Parathyroid adenoma (tissue), 2 donors: Measurements from ENCODE around the gene FAM110A.

ENCODE experiments used
- H2AFZ ChIP-seq: fragments of 300-600 bp; sonication (generic); one replicate; pipeline ENCODE4 v1.7.0; 2017; ENCODE audit warnings: antibody characterized with exemption, mild to moderate bottlenecking
- H3K27ac ChIP-seq: fragments of 300-600 bp; sonication (generic); one replicate; pipeline ENCODE4 v1.7.0; 2017
- H3K27me3 ChIP-seq: fragments of 300-600 bp; sonication (generic); one replicate; pipeline ENCODE4 v1.7.0; 2017; ENCODE audit warnings: low read length; ENCODE audit not compliant: control insufficient read depth, insufficient read depth
- H3K36me3 ChIP-seq: fragments of 300-600 bp; sonication (generic); one replicate; pipeline ENCODE4 v1.7.0; 2017; ENCODE audit warnings: low read length; ENCODE audit not compliant: control insufficient read depth, insufficient read depth
- H3K4me1 ChIP-seq: fragments of 300-600 bp; sonication (generic); one replicate; pipeline ENCODE4 v1.7.0; 2017; ENCODE audit warnings: control low read depth
- H3K4me2 ChIP-seq: fragments of 300-600 bp; sonication (generic); one replicate; pipeline ENCODE4 v1.7.0; 2017; ENCODE audit warnings: low read length
- H3K4me3 ChIP-seq: fragments of 300-600 bp; sonication (generic); one replicate; pipeline ENCODE4 v1.7.0; 2017; ENCODE audit warnings: low read depth, low read length
- H3K79me2 ChIP-seq: fragments of 300-600 bp; sonication (generic); one replicate; pipeline ENCODE4 v1.7.0; 2017; ENCODE audit warnings: control low read depth
- H3K9ac ChIP-seq: fragments of 300-600 bp; sonication (generic); one replicate; pipeline ENCODE4 v1.7.0; 2017; ENCODE audit warnings: mild to moderate bottlenecking
- H3K9me3 ChIP-seq: fragments of 300-600 bp; sonication (generic); one replicate; pipeline ENCODE4 v1.7.0; 2017; ENCODE audit warnings: low read length; ENCODE audit not compliant: control insufficient read depth
- TF ChIP-seq, protein P1 (sequence below): fragments of 300-600 bp; sonication (generic); IDR thresholded peaks from one replicate; pipeline ENCODE4 v1.7.0; 2017; ENCODE audit warnings: antibody characterized with exemption, mild to moderate bottlenecking
- donor health status: primary hyperparathyroidism.

Gene FAM110A

DNA sequence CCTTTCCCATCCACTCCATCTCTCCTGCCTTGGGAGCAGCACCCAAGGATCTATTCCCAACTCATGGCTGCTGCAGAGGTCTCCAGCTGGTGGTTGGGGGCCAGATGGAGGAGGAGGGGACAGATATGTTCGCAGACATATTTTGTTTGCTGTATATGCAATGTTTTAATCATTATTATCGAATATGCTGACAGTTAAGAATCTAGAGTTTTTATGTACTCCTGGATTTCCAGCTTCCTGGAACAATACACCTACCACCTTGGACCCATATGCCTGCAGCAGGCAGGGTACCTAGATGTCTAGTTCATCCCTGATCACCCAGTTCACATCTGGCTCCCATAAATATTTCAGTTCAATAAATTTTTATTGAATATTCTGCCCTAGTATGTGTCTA lies 9.0 kb downstream of the FAM110A start:
- Histone ChIP-seq H3K27me3 (no peaks in the 10 kb centered on the region), H2AFZ (peak overlapping the region; percentile 78), H3K4me2 (peak overlapping the region; percentile 78), H3K9me3 (no peaks in the 10 kb centered on the region), H3K36me3 (no peaks in the 10 kb centered on the region), H3K79me2 (peaks cover 15% of the 10 kb centered on the region), H3K9ac (no peak overlapping the region), H3K4me3 (peak overlapping the region; percentile 58), H3K4me1 (peaks cover 23% of the 10 kb centered on the region), H3K27ac (peak overlapping the region; percentile 72)
- TF ChIP-seq, protein P1, sequence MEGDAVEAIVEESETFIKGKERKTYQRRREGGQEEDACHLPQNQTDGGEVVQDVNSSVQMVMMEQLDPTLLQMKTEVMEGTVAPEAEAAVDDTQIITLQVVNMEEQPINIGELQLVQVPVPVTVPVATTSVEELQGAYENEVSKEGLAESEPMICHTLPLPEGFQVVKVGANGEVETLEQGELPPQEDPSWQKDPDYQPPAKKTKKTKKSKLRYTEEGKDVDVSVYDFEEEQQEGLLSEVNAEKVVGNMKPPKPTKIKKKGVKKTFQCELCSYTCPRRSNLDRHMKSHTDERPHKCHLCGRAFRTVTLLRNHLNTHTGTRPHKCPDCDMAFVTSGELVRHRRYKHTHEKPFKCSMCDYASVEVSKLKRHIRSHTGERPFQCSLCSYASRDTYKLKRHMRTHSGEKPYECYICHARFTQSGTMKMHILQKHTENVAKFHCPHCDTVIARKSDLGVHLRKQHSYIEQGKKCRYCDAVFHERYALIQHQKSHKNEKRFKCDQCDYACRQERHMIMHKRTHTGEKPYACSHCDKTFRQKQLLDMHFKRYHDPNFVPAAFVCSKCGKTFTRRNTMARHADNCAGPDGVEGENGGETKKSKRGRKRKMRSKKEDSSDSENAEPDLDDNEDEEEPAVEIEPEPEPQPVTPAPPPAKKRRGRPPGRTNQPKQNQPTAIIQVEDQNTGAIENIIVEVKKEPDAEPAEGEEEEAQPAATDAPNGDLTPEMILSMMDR = no peak

DNA sequence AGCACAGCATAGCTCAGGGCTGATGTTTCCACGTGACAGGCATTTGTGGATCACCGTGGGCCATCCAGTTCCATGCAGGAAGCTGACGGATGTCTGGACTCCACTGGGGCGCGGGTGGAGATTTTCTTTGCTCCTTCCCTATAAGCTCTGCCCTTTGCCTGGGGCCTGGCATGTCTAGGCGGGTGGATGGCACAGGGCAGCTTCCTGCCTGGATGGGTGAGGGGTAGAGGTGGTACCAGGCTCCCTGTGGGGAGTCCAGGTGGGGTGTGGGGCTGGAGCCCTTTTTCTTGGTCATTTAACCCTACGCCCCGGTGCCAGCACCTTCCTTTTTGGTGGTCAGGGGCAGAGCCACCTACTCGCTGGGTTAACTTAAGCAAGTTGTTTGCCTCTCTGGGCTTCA lies 10.4 kb downstream of the FAM110A start:
- Histone ChIP-seq H3K27me3 (no peaks in the 10 kb centered on the region), H3K4me1 (peaks cover 23% of the 10 kb centered on the region), H3K9ac (no peak overlapping the region), H3K79me2 (peaks cover 12% of the 10 kb centered on the region), H3K4me2 (no peak overlapping the region), H2AFZ (no peak overlapping the region), H3K9me3 (no peaks in the 10 kb centered on the region), H3K27ac (peak overlapping the region; percentile 41), H3K4me3 (no peak overlapping the region), H3K36me3 (no peaks in the 10 kb centered on the region)
- TF ChIP-seq, protein P1 = no peak

DNA sequence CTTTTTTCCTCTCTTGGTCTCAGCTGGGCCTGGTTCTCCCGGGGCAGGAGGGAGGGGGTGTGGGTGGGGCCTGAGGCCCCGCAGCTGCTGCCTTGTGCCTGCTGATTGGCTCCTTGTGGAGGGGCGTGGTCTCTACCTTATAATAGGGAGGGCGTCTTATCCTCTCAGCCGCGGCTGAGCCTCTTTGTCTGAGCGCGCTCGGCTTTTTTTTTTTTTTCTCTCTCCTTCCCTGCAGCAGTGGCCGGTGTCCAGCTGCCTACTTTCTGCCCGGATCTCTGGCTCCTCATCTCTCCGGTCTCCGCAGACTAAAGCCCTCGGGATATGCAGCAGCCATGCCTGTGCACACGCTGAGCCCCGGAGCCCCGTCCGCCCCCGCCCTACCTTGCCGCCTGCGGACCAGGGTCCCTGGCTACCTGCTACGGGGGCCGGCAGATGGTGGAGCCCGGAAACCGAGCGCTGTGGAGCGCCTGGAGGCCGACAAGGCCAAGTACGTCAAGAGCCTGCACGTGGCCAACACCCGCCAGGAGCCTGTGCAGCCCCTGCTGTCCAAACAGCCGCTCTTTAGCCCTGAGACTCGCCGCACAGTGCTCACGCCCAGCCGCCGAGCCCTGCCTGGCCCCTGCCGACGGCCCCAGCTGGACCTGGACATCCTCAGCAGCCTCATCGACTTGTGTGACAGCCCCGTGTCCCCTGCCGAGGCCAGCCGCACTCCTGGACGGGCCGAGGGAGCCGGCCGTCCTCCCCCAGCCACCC lies 11.1 kb downstream of the FAM110A start:
- Histone ChIP-seq H3K4me3 (peak overlapping the region; percentile 28), H3K79me2 (peaks cover 9% of the 10 kb centered on the region), H3K27me3 (no peaks in the 10 kb centered on the region), H3K4me2 (peak overlapping the region; percentile 58), H3K27ac (peak overlapping the region; percentile 41), H3K9me3 (no peaks in the 10 kb centered on the region), H2AFZ (peak overlapping the region; percentile 63), H3K9ac (no peak overlapping the region), H3K4me1 (peaks cover 23% of the 10 kb centered on the region), H3K36me3 (no peaks in the 10 kb centered on the region)
- TF ChIP-seq, protein P1 = no peak

DNA sequence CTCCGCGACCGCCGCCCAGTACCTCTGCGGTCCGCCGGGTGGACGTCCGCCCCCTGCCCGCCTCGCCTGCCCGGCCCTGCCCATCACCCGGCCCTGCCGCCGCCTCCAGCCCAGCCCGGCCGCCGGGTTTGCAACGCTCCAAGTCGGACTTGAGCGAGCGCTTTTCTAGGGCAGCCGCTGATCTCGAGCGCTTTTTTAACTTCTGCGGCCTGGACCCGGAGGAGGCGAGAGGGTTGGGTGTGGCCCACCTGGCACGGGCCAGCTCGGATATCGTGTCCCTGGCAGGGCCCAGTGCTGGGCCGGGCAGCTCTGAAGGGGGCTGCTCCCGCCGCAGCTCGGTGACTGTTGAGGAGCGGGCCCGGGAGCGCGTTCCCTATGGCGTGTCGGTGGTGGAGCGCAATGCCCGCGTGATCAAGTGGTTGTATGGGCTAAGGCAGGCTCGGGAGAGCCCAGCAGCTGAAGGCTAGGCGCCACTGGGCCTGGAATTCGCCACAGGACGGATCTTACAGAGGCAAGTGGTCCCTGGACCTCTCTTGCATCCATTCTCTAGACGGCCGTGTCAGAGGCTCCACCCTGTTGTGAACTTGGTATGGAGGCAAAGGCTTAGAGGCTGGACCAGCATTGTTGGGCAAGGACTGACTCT lies 11.8 kb downstream of the FAM110A start:
- no peaks in the 10 kb centered on the region for H3K36me3 ChIP-seq
- H3K27me3 ChIP-seq = no peaks in the 10 kb centered on the region
- peaks cover 23% of the 10 kb centered on the region for H3K4me1 ChIP-seq
- H3K4me2 ChIP-seq = no peak overlapping the region
- H3K79me2 ChIP-seq = peaks cover 5% of the 10 kb centered on the region
- H3K4me3 ChIP-seq = no peak overlapping the region
- H3K27ac ChIP-seq = no peak overlapping the region
- H2AFZ ChIP-seq = no peak overlapping the region
- no peak overlapping the region for H3K9ac ChIP-seq
- no peaks in the 10 kb centered on the region for H3K9me3 ChIP-seq
- TF ChIP-seq, protein P1 = no peak
